WTC11 (cell line): ENCODE data around the gene KIF21A. TPM values are rescaled to one million over a fixed set of nuclear protein-coding genes. Genes with fewer than 3 reads are reported as not detected.

ENCODE experiments used
- ATAC-seq: fragments of 200-7000 bp; cut with Tn5 transposase; 2 replicates; pipeline ENCODE4 v1.10.0; 2021; ENCODE audit warnings: mild to moderate bottlenecking, moderate library complexity
- CTCF ChIA-PET: fragments of 300-600 bp; sonication (Branson Sonifier 250); formaldehyde crosslinking; loops from one replicate; lab custom pipeline; 2021; ENCODE audit warnings: antibody characterized with exemption; lab: Charles Lee
- POLR2A ChIA-PET: fragments of 350-600 bp; sonication (Branson Sonifier 250); formaldehyde crosslinking; loops from one replicate; lab custom pipeline; 2021; ENCODE audit warnings: antibody characterized with exemption; lab: Charles Lee
- DNase-seq: peaks from one replicate; pipeline ENCODE4 v3.0.0; 2021; ENCODE audit warnings: low spot score
- H3K27ac Mint-ChIP-seq: 2 replicates; pipeline ENCODE4 v1.8.0; 2021; ENCODE audit warnings: mixed read lengths
- H3K27me3 Mint-ChIP-seq: 2 replicates; pipeline ENCODE4 v1.8.0; 2021; ENCODE audit warnings: low read depth, mild to moderate bottlenecking, moderate library complexity, mixed read lengths
- H3K36me3 Mint-ChIP-seq: 2 replicates; pipeline ENCODE4 v1.8.0; 2021; ENCODE audit warnings: mixed read lengths
- H3K4me1 Mint-ChIP-seq: 2 replicates; pipeline ENCODE4 v1.8.0; 2022; ENCODE audit warnings: mixed read lengths
- H3K4me3 Mint-ChIP-seq: 2 replicates; pipeline ENCODE4 v1.8.0; 2021; ENCODE audit warnings: mild to moderate bottlenecking, moderate library complexity, mixed read lengths
- H3K9me3 Mint-ChIP-seq: 2 replicates; pipeline ENCODE4 v1.8.0; 2021; ENCODE audit warnings: mixed read lengths
- CBFB ChIP-seq: sonication (generic); formaldehyde crosslinking; IDR thresholded peaks from 2 replicates; pipeline ENCODE4 v1.8.1; 2022; ENCODE audit warnings: mild to moderate bottlenecking, low read depth, missing genetic modification reagents
- FOXJ3 ChIP-seq: sonication (generic); formaldehyde crosslinking; IDR thresholded peaks from 2 replicates; pipeline ENCODE4 v1.9.0; 2021; ENCODE audit warnings: missing genetic modification reagents, mild to moderate bottlenecking, borderline replicate concordance
- GABPB1 ChIP-seq: sonication (generic); formaldehyde crosslinking; IDR thresholded peaks from 2 replicates; pipeline ENCODE4 v1.8.1; 2023; ENCODE audit warnings: mild to moderate bottlenecking, missing genetic modification reagents
- MYBL2 ChIP-seq: sonication (generic); formaldehyde crosslinking; IDR thresholded peaks from 2 replicates; pipeline ENCODE4 v1.8.1; 2023; ENCODE audit warnings: mild to moderate bottlenecking, moderate library complexity, missing genetic modification reagents
- NFE2L1 ChIP-seq: sonication (generic); formaldehyde crosslinking; IDR thresholded peaks from 2 replicates; pipeline ENCODE4 v1.8.1; 2023; ENCODE audit warnings: missing genetic modification reagents
- NFYB ChIP-seq: sonication (generic); formaldehyde crosslinking; conservative IDR thresholded peaks from 2 replicates; pipeline ENCODE4 v1.8.0; 2022; ENCODE audit warnings: low read depth, missing genetic modification reagents
- NR2C2 ChIP-seq: sonication (generic); formaldehyde crosslinking; IDR thresholded peaks from 2 replicates; pipeline ENCODE4 v1.8.0; 2022; ENCODE audit warnings: mild to moderate bottlenecking, missing genetic modification reagents
- NR3C1 ChIP-seq: sonication (generic); formaldehyde crosslinking; conservative IDR thresholded peaks from 2 replicates; pipeline ENCODE4 v1.8.1; 2023; ENCODE audit warnings: low read depth, mild to moderate bottlenecking, missing genetic modification reagents
- PRDM15 ChIP-seq: sonication (generic); formaldehyde crosslinking; IDR thresholded peaks from 2 replicates; pipeline ENCODE4 v1.8.0; 2022; ENCODE audit warnings: missing genetic modification reagents
- RELA ChIP-seq: sonication (generic); formaldehyde crosslinking; IDR thresholded peaks from 2 replicates; pipeline ENCODE4 v1.8.1; 2022; ENCODE audit warnings: missing genetic modification reagents, mild to moderate bottlenecking, borderline replicate concordance
- SMAD3 ChIP-seq: sonication (generic); formaldehyde crosslinking; IDR thresholded peaks from 2 replicates; pipeline ENCODE4 v1.8.0; 2022; ENCODE audit warnings: missing genetic modification reagents, mild to moderate bottlenecking, borderline replicate concordance
- SP1 ChIP-seq: sonication (generic); formaldehyde crosslinking; conservative IDR thresholded peaks from 2 replicates; pipeline ENCODE4 v1.8.1; 2022; ENCODE audit warnings: missing genetic modification reagents
- ZNF423 ChIP-seq: fragments of 250-450 bp; sonication (Bioruptor Pico); IDR thresholded peaks from 2 replicates; pipeline ENCODE4 v2.1.2; 2022; ENCODE audit warnings: mild to moderate bottlenecking, moderate library complexity
- ZNF671 ChIP-seq: fragments of 250-450 bp; sonication (Bioruptor Pico); IDR thresholded peaks from 2 replicates; pipeline ENCODE4 v1.8.0; 2021; ENCODE audit warnings: mild to moderate bottlenecking
- total RNA-seq: library from RNA; stranded (reverse); gene quantifications from 3 replicates; pipeline ENCODE4 v1.2.3, GENCODE V29; 2021
- TF ChIP-seq, protein P1 (sequence below): fragments of 250-450 bp; sonication (Bioruptor Pico); conservative IDR thresholded peaks from 2 replicates; pipeline ENCODE4 v1.9.0; 2021; ENCODE audit warnings: mild to moderate bottlenecking
- TF ChIP-seq, protein P2 (sequence below): sonication (generic); formaldehyde crosslinking; IDR thresholded peaks from 2 replicates; pipeline ENCODE4 v1.8.1; 2022; ENCODE audit warnings: mild to moderate bottlenecking, moderate library complexity, missing genetic modification reagents
- TF ChIP-seq, protein P3 (sequence below): sonication (generic); formaldehyde crosslinking; IDR thresholded peaks from 2 replicates; pipeline ENCODE4 v1.8.1; 2023; ENCODE audit warnings: mild to moderate bottlenecking, missing genetic modification reagents, borderline replicate concordance

KIF21A gene
- total RNA-seq, 1 experiment from 2014 or later = 34.7 TPM

- TF ChIP-seq MYBL2 (CRISPR knock-in tag) (no peak), ZNF423 (CRISPR knock-in tag) (no peak), SP1 (no peak), NR3C1 (no peak), PRDM15 (CRISPR knock-in tag) (no peak), SMAD3 (CRISPR knock-in tag) (no peak), NFE2L1 (CRISPR knock-in tag) (no peak)
- TF ChIP-seq, protein P1, sequence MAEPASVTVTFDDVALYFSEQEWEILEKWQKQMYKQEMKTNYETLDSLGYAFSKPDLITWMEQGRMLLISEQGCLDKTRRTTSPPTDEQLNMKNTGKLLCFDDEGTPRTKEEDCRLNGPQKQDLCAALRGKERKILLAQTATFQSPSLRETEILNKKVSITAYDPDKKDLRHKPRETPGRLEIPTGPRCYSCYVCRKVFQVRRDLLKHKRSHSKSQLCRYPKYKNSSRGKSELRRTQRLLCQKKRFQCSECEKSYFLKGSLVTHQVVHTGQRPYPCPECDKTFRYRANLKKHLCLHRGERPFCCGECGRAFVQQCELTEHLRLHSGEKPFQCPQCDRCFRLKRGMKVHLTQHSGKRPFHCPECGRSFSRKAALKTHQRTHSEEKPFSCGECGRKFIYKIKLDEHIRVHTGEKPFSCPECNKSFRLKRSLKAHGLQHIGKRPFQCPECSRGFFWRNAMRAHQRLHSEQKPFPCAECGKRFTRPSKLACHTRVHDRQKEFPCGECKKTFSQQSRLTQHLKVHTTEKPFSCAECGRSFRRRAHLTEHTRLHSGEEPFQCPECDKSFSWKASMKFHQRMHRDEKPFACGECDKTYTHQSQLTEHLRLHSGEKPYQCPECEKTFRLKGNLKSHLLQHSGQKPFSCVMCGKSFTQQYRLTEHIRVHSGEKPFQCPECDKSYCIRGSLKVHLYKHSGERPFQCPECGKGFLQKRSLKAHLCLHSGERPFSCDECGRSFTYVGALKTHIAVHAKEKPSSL (CRISPR knock-in tag) = no peak
Measured at GRCh38 chr12:39287409-39287808, 155.5 kb downstream of the KIF21A start (continued).

DNA sequence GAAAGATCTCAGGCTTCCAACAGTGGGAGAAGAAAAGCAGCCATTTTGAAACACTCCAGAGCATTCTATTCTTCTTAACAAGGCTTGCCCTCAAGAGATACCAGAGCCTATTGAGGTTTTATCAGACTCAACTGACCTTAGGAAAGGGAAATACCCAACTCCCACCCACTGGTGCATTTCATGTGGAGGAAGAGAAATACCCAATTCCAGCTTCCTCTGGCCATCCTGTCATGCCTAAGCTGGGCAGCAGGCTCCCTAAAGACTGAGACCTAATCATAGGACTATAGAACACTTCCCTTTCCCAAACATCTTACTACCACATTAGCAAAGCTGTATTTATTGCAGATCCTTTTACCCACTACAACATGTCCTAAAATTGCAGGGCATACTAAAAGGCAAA is 164.5 kb downstream of the KIF21A start:
- 0 out of 2 replicates have a peak, but pooled peaks cover 5% of the 10 kb centered on the region for H3K9me3 Mint-ChIP-seq
- ChIA-PET POLR2A (no interaction called here), CTCF (no interaction called here)
- no peak for DNase-seq
- H3K36me3 Mint-ChIP-seq = no peaks in the 10 kb centered on the region
- no peak overlapping the region for H3K4me3 Mint-ChIP-seq
- no peaks in the 10 kb centered on the region for H3K27me3 Mint-ChIP-seq
- ATAC-seq = no peak
- TF ChIP-seq ZNF671 = no peak
- no peak for TF ChIP-seq NR2C2
- TF ChIP-seq, protein P2, sequence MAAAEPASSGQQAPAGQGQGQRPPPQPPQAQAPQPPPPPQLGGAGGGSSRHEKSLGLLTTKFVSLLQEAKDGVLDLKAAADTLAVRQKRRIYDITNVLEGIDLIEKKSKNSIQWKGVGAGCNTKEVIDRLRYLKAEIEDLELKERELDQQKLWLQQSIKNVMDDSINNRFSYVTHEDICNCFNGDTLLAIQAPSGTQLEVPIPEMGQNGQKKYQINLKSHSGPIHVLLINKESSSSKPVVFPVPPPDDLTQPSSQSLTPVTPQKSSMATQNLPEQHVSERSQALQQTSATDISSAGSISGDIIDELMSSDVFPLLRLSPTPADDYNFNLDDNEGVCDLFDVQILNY = no peak
- no peak for TF ChIP-seq NFYB (CRISPR knock-in tag)
- no peak for TF ChIP-seq CBFB (CRISPR knock-in tag)
- TF ChIP-seq, all 79 proteins: peak for 0
- Mint-ChIP-seq H3K27ac (no peak overlapping the region), H3K4me1 (no peaks in the 10 kb centered on the region)

DNA sequence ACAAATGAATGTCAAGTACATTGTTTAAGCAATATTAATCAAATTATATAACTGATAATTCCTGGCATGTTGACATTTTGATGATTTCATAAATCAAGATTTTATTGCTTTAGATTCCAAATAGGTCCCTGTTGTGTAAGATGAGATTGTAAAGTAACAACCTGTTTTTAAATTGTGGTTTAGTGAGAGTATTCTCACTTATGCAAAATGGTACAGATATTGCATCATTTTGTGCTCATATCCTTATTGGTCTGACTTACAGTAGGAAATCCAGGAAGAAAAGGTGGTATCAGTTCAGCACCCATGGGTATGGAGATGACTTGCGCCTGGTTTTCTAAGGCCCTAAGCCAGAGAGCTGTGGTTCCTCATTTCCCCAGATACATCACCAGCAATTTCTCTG is 165.5 kb downstream of the KIF21A start:
- ATAC-seq = no peak
- TF ChIP-seq GABPB1 (CRISPR knock-in tag) (peak; percentile 55; the same call in 1 of the 2 replicates), RELA (CRISPR knock-in tag) (no peak), FOXJ3 (CRISPR knock-in tag) (no peak)
- TF ChIP-seq, protein P3, sequence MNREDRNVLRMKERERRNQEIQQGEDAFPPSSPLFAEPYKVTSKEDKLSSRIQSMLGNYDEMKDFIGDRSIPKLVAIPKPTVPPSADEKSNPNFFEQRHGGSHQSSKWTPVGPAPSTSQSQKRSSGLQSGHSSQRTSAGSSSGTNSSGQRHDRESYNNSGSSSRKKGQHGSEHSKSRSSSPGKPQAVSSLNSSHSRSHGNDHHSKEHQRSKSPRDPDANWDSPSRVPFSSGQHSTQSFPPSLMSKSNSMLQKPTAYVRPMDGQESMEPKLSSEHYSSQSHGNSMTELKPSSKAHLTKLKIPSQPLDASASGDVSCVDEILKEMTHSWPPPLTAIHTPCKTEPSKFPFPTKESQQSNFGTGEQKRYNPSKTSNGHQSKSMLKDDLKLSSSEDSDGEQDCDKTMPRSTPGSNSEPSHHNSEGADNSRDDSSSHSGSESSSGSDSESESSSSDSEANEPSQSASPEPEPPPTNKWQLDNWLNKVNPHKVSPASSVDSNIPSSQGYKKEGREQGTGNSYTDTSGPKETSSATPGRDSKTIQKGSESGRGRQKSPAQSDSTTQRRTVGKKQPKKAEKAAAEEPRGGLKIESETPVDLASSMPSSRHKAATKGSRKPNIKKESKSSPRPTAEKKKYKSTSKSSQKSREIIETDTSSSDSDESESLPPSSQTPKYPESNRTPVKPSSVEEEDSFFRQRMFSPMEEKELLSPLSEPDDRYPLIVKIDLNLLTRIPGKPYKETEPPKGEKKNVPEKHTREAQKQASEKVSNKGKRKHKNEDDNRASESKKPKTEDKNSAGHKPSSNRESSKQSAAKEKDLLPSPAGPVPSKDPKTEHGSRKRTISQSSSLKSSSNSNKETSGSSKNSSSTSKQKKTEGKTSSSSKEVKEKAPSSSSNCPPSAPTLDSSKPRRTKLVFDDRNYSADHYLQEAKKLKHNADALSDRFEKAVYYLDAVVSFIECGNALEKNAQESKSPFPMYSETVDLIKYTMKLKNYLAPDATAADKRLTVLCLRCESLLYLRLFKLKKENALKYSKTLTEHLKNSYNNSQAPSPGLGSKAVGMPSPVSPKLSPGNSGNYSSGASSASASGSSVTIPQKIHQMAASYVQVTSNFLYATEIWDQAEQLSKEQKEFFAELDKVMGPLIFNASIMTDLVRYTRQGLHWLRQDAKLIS (CRISPR knock-in tag) = no peak
- Mint-ChIP-seq H3K27ac (no peak overlapping the region), H3K27me3 (no peaks in the 10 kb centered on the region), H3K9me3 (0 out of 2 replicates have a peak, but pooled peaks cover 5% of the 10 kb centered on the region), H3K4me3 (no peak overlapping the region), H3K4me1 (no peaks in the 10 kb centered on the region), H3K36me3 (no peaks in the 10 kb centered on the region)
- ChIA-PET CTCF (no interaction called here), POLR2A (no interaction called here)
- no peak for DNase-seq
